ENCODE data around the gene ELMO3. TPM values are rescaled to one million over a fixed set of nuclear protein-coding genes. Genes with fewer than 3 reads are reported as not detected.
A peak's percentile ranks its signal among the peaks of the same experiment; 100 is the strongest.

Gene ELMO3
- total RNA-seq, 2 donors from 2014 or later, result 6.6 to 7.1 TPM

- ATAC-seq (replicated peaks), result no peak
- peaks cover 19% of the 10 kb centered on the region for H3K4me1 Mint-ChIP-seq
These were observed 40.0 kb downstream of the ELMO3 start for GRCh38 chr16:67238806-67239470.

DNA sequence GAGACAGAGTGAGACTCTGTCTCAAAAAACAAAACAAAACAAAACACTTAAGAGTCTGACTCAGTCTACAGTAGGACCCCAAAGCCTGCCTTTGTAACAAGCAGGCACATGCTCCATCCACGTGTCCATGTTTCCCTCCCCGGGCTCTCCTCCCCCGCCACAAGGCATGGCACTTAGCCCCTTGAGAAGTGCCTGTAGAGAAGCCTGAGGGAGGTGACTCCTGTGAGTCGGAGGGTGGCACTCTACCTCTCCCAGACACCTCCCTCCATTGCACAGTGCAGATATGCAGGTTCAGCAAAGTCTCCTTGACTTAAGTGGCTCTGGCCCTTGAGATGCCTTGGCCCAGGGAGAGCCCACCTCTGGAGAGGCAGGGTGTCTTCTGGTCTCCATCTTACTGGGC, 41.6 kb downstream of the ELMO3 start:
- Mint-ChIP-seq H3K36me3 (ENCODE audit: low read depth) (peaks cover 81% of the 10 kb centered on the region), H3K27me3 (no peaks in the 10 kb centered on the region), H3K4me1 (peaks cover 29% of the 10 kb centered on the region), H3K4me3 (no peak overlapping the region), H3K27ac (no peak overlapping the region), H3K9me3 (no peaks in the 10 kb centered on the region)
- no peak for ATAC-seq (replicated peaks)

More at GRCh38 chr16:67238806-67239470, 40.0 kb downstream of the ELMO3 start:
- no peak overlapping the region for H3K4me3 Mint-ChIP-seq
- no peaks in the 10 kb centered on the region for H3K27me3 Mint-ChIP-seq
- H3K9me3 Mint-ChIP-seq, result no peaks in the 10 kb centered on the region
- H3K27ac Mint-ChIP-seq, result peak overlapping the region; percentile 8
- peaks cover 83% of the 10 kb centered on the region for H3K36me3 Mint-ChIP-seq (ENCODE audit: low read depth)

DNA sequence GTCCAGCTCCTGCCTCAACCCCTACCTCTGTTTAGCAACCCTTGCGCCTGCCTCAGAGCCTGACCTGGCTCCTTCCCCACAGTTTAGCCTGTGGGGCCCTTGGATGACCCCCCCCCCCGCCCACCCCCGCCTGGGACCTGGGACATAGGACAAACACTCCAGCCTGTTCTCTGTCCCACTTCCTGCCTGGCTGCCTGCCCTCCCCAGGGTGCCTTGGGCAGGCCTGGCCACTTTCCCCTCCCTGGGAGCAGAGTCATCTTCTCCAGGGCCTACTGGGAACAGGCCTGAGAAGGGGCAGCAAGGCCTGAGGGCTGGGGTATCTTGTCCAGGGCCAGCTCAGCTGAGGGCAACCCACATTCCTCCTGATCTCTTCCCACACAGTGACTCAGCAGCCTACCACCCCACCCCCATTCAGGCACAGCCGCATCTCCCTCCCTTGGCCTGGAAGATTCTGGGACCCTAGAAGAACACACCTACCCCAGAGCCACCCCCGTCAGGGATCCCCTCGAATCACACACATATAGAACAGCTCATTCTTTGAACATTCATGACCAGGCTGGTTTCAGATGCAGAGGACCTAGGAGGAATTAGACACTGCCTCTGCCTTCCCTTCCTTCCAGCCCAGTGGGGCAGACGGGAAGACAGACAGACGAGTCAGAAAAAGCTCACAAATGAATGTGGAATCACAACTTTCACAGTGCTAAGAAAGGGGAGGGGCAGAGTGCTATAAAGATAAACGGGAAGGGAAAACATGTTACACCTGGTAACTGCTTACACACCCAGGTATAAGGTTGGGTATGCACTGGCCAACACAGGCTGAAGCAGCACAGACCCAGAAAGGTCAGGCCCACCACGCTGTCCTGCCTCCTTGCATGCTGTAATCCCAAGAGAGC, 42.3 kb downstream of the ELMO3 start:
- Mint-ChIP-seq H3K36me3 (ENCODE audit: low read depth) (peaks cover 78% of the 10 kb centered on the region), H3K4me1 (peaks cover 24% of the 10 kb centered on the region), H3K4me3 (peak overlapping the region; percentile 42), H3K27me3 (no peaks in the 10 kb centered on the region), H3K9me3 (no peaks in the 10 kb centered on the region), H3K27ac (peak overlapping the region; percentile 89)
- no peak for ATAC-seq (replicated peaks)

DNA sequence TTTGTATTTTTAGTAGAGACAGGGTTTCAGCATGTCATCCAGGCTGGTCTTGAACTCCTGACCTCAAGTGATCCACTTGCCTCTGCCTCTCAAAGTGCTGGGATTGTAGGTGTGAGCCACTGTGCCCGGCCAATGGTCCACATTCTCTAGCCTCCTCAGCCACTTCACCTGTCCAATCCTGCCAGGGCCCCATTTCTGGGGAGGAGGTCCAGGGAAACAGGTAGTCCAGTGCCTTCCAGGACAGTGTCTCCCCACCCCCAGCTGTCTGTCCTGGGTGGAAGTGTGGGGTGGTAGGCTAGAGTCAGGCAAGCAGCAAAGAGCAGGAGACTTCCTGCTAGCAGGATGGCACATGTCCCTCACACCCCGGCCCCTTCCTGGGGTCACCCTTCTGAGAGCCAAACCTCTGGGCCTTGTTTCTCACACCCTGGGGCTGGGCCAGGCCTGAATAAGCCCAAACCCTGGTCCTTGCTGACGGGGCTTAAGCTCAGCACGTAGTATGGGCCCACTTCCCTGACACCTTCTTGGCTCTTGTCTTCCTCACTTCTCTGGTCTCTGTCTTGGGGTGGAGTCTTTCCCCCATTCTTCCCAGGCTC, 43.3 kb downstream of the ELMO3 start:
- Mint-ChIP-seq H3K27me3 (no peaks in the 10 kb centered on the region), H3K4me1 (peaks cover 22% of the 10 kb centered on the region), H3K36me3 (ENCODE audit: low read depth) (peaks cover 69% of the 10 kb centered on the region), H3K27ac (peak overlapping the region; percentile 90), H3K4me3 (peak overlapping the region; percentile 52), H3K9me3 (no peaks in the 10 kb centered on the region)
- no peak for ATAC-seq (replicated peaks)

- Mint-ChIP-seq H3K27me3 (no peaks in the 10 kb centered on the region), H3K36me3 (ENCODE audit: low read depth) (peaks cover 63% of the 10 kb centered on the region), H3K4me1 (peaks cover 33% of the 10 kb centered on the region), H3K27ac (peak overlapping the region; percentile 94), H3K4me3 (peak overlapping the region; percentile 99), H3K9me3 (no peaks in the 10 kb centered on the region)
- ATAC-seq (replicated peaks), result no peak
These were observed 44.5 kb downstream of the ELMO3 start for GRCh38 chr16:67243481-67243880.

DNA sequence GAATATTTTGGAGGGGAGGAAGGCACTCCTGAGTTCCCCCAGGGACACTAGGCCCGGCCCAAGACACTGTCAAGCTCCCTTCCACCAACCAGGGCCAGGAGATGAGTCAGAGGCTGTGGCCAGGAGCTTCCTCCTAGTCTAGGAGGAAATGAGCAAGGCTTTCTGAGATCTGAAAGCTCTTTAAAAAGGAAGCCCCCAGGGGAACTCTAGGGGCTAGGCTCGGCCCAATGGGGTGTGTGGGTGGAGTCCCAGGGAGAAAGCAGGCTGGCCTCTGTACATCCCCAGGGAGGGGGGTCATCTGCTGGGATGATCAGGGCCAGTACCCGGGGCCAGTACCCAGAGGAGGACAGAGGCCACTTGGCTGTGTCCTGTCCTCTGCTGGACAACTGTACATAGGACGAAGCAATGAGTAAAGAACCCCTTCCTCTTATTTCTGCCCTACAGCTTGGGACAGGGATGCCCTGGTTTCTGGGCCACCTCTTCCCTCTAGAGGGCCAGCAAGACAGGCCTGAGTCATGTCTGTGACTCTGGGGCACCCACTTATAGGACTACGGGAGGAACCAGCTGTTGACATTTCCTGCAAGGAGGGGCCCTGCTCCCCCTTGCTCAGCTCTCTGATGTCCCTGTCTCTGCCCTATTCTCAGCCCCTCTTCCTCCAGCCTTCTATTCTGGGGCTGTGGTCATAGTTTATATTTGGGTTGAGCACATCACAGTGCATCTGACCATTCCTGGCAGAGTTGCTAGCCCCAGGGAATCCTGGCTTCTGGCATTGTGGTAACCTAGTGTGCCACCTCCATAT, 45.7 kb downstream of the ELMO3 start:
- no peaks in the 10 kb centered on the region for H3K27me3 Mint-ChIP-seq
- no peaks in the 10 kb centered on the region for H3K9me3 Mint-ChIP-seq
- H3K27ac Mint-ChIP-seq, result peak overlapping the region; percentile 94
- peak overlapping the region; percentile 99 for H3K4me3 Mint-ChIP-seq
- H3K36me3 Mint-ChIP-seq (ENCODE audit: low read depth), result peaks cover 52% of the 10 kb centered on the region
- ATAC-seq (replicated peaks), result peak; percentile 70
- peaks cover 36% of the 10 kb centered on the region for H3K4me1 Mint-ChIP-seq

DNA sequence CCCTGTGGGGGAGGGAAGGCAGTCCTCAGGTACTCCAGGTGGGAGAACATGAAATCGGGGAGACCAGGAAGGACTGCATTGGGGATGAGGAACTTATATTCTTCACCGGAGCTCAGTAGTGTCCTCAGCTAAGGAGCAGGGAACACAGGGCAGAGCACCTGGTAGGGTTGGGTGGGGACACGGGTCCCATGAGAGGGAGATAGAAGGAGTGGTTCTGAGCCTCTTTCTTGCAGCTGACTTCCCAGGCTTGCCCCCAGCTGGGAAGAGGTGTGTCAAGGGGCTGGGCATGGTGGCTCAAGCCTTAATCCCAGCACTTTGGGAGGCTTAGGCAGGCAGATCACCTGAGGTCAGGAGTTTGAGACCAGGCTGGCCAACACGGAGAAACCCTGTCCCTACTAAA, 46.3 kb downstream of the ELMO3 start:
- Mint-ChIP-seq H3K36me3 (ENCODE audit: low read depth) (peaks cover 46% of the 10 kb centered on the region), H3K9me3 (no peaks in the 10 kb centered on the region), H3K4me3 (peak overlapping the region; percentile 99), H3K27me3 (peaks cover 3% of the 10 kb centered on the region), H3K27ac (peak overlapping the region; percentile 94), H3K4me1 (peaks cover 42% of the 10 kb centered on the region)
- no peak for ATAC-seq (replicated peaks)

DNA sequence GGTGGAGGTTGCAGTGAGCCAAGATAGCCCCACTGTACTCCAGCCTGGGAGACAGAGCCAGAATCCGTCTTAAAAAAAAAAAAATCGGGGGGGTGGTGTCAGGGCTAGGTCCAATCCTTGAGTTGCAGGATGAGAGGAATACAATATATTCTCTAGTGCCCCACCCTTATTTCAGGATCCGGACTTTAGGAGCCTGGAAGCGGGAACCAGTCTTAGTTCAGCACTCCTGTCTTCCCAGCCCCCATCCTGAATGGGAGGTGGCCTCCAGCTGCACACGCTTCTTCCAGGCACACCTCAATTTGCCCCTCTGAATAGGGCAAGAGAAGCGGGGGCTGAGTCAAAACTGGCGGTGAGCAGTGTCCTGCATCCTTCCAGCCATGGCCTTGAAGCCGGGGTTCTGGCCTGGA, 46.7 kb downstream of the ELMO3 start:
- H3K4me1 Mint-ChIP-seq, result peaks cover 42% of the 10 kb centered on the region
- H3K4me3 Mint-ChIP-seq, result peak overlapping the region; percentile 99
- H3K27me3 Mint-ChIP-seq, result peaks cover 3% of the 10 kb centered on the region
- H3K9me3 Mint-ChIP-seq, result no peaks in the 10 kb centered on the region
- H3K27ac Mint-ChIP-seq, result peak overlapping the region; percentile 94
- ATAC-seq (replicated peaks), result no peak
- H3K36me3 Mint-ChIP-seq (ENCODE audit: low read depth), result peaks cover 41% of the 10 kb centered on the region

DNA sequence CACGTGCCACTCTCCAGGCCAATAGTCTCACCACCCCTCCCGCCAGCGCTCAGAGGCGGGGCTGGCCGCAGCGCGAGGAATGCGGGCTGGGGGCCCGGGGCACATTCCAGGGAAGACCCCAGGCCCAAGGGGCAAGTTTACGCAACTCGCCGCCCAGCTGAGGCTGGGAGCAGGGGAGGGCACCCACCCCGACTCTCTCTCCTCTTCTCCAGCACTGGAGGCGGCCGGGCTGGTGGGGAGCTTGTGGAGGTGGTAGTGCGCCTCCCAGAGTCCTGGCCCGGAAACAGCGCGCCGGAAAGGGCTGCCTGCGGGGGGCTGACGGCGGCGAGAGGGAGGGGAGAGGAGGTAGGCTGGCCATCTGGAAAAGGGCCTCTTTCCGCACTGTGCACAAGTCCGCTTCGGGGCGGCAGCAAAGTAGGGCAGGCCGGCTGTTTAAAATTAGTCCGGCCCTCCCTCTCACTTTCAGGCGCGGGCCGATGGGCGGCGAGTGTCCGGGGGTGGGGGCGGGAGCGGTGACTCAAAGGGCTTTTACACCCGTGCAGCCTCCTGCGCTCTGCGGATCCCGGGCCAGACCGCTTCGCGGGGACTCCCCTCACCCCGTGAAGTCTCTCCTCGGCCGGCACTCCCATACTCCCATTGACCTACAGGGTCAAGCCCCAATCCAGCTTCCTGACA, 47.3 kb downstream of the ELMO3 start:
- H3K27me3 Mint-ChIP-seq, result peaks cover 3% of the 10 kb centered on the region
- H3K27ac Mint-ChIP-seq, result peak overlapping the region; percentile 94
- H3K4me1 Mint-ChIP-seq, result peaks cover 40% of the 10 kb centered on the region
- H3K4me3 Mint-ChIP-seq, result peak overlapping the region; percentile 99
- no peaks in the 10 kb centered on the region for H3K9me3 Mint-ChIP-seq
- peaks cover 37% of the 10 kb centered on the region for H3K36me3 Mint-ChIP-seq (ENCODE audit: low read depth)
- ATAC-seq (replicated peaks), result peak; percentile 38

DNA sequence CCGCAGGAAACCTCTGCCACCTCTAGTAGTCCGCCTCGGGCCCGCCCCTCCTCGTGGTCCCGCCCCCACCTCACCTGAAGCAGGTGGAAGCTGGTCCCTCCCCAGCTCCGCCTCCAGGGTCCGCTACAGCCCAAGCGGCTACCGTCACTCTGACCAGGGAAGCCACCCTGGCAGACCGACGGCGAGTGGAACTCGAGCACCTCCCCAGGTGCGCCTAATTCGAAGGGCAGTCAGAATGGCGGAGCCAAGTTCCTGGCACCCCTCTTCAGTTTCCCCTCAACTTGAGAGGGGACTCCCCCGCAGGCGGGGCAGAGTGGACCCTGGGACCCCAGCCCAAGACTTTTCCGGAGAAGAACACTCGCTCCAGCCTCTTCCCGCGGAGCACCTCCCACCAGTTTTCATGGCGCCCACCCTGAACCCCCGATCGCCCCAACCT, 47.8 kb downstream of the ELMO3 start:
- H3K4me1 Mint-ChIP-seq, result peaks cover 35% of the 10 kb centered on the region
- no peaks in the 10 kb centered on the region for H3K9me3 Mint-ChIP-seq
- peak; percentile 11 for ATAC-seq (replicated peaks)
- H3K27ac Mint-ChIP-seq, result peak overlapping the region; percentile 94
- H3K4me3 Mint-ChIP-seq, result peak overlapping the region; percentile 99
- peaks cover 3% of the 10 kb centered on the region for H3K27me3 Mint-ChIP-seq
- peaks cover 31% of the 10 kb centered on the region for H3K36me3 Mint-ChIP-seq (ENCODE audit: low read depth)

GRCh38 chr16:67247192-67248072, 48.5 kb downstream of the ELMO3 start, which contains the start of gene FHOD1:
TSS of gene FHOD1 (minus strand) at chr16:67247481. CDS start at chr16:67247410, 71 bp downstream.
- Mint-ChIP-seq H3K4me1 (peaks cover 33% of the 10 kb centered on the region), H3K4me3 (peak within 1 kb of the TSS; percentile 99), H3K9me3 (no peaks in the 10 kb centered on the region), H3K27ac (peak within 1 kb of the TSS; percentile 94), H3K36me3 (ENCODE audit: low read depth) (peaks cover 29% of the 10 kb centered on the region), H3K27me3 (peaks cover 3% of the 10 kb centered on the region)
- ATAC-seq (replicated peaks), result peak; percentile 71

DNA sequence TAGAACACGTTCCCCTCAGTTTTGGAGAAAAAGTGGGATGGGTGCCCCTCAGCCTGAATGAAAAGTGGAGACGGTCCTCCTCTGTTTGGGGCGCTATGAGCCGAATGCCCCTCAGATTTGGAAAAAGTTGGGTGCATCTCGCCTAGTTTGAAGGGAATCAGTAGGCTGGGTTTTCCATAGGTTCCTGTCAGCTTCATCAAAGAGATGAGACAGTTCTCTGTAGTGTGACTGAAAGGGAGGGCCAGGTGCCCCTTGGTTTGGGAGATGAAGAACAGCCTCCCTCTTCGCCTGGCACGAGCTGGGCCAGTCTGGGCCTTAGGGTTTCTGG, 49.1 kb downstream of the ELMO3 start:
- Mint-ChIP-seq H3K36me3 (ENCODE audit: low read depth) (peaks cover 25% of the 10 kb centered on the region), H3K4me1 (peaks cover 30% of the 10 kb centered on the region), H3K9me3 (no peaks in the 10 kb centered on the region), H3K27me3 (peaks cover 3% of the 10 kb centered on the region), H3K27ac (peak overlapping the region; percentile 94), H3K4me3 (peak overlapping the region; percentile 99)
- no peak for ATAC-seq (replicated peaks)

Measured in activated T-helper 17 cell treated with anti-CD3 and anti-CD28 coated beads, Interleukin-2, amount 50 U/mL, for 72 hours (primary cell).